Measurements from ENCODE around the gene SUCNR1. TPM values are rescaled to one million over a fixed set of nuclear protein-coding genes. Genes with fewer than 3 reads are reported as not detected.

Gene SUCNR1
- total and polyA plus RNA-seq, 2 of the 13 experiments (the other 11 are each of a cell fraction or from before 2014, with no cell fraction given) = 0.03 TPM; not detected in 1

GRCh38 chr3:151901644-151902285 is 28.3 kb downstream of the SUCNR1 start:
- H3K79me2 ChIP-seq (ENCODE audit: insufficient read depth, low read length) = no peaks in the 10 kb centered on the region
- H2AFZ ChIP-seq (ENCODE audit: low read length) = no peak overlapping the region
- ChIA-PET POLR2A (no interaction called here), CTCF (ENCODE audit: low intra/inter-chr PET ratio, low total read pairs) (no interaction called here)
- DNase-seq (ENCODE audit: low spot score) = no peak
- no peaks in the 10 kb centered on the region for H3K9me3 ChIP-seq (ENCODE audit: low read length)
- H3K4me3 ChIP-seq (replicated peaks in 1 of 3; ENCODE audit: insufficient read depth in 1 of 3, low read depth in 2 of 3, low read length in 3 of 3) = no peak overlapping the region
- no TSS peak for BruUV-seq (replicated peaks)
- no peak overlapping the region for H3K27ac ChIP-seq (ENCODE audit: extremely low read length, insufficient read depth, low read length)
- no peaks in the 10 kb centered on the region for H3K27me3 ChIP-seq (ENCODE audit: control insufficient read depth in 1 of 2, insufficient read depth in 2 of 2, low read length in 2 of 2)
- ATAC-seq = no peak
- no peak for FAIRE-seq
- H3K4me2 ChIP-seq (ENCODE audit: low read depth, low read length) = no peak overlapping the region
- WGBS (ENCODE audit: low lambda C conversion rate) = 0% methylated on average over 3 of the region's 3 CpGs
- no peaks in the 10 kb centered on the region for H3K4me1 ChIP-seq (ENCODE audit: insufficient read depth, low read length)
- intact Hi-C loops (cut with micrococcal nuclease; ENCODE audit: unreplicated experiment) = no loop called here
- no peaks in the 10 kb centered on the region for H3K36me3 ChIP-seq (replicated peaks in 1 of 2; ENCODE audit: control insufficient read depth in 1 of 2, insufficient read depth in 2 of 2, low read length in 2 of 2)
- in situ Hi-C loops (cut with HindIII; ENCODE audit: extremely low pct_ligation_motif_present, low pct_unique_long_range_greater_than_20kb) = no loop called here
- H3K9ac ChIP-seq (ENCODE audit: insufficient read depth, low read depth, low read length) = no peak overlapping the region
- H4K20me1 ChIP-seq (ENCODE audit: insufficient read depth, low read length) = no peaks in the 10 kb centered on the region
- TF ChIP-seq ZBTB34 (CRISPR knock-in tag; IDR thresholded peaks at IDR 0.05) (no peak), SRSF1 (optimal IDR thresholded peaks at IDR 0.05; ENCODE audit: low read depth, low read length) (no peak), SOX13 (IDR thresholded peaks at IDR 0.05) (no peak), SOX13 (CRISPR knock-in tag; conservative IDR thresholded peaks at IDR 0.05 in 1 of 2, IDR thresholded peaks at IDR 0.05 in 1 of 2) (no peak), AGO1 (IDR thresholded peaks at IDR 0.05; ENCODE audit: low read depth, low read length, poor library complexity, severe bottlenecking) (no peak), ELF3 (CRISPR knock-in tag; IDR thresholded peaks at IDR 0.05) (no peak), ARID4A (CRISPR knock-in tag; IDR thresholded peaks at IDR 0.05; ENCODE audit: borderline replicate concordance) (no peak), ZBTB44 (CRISPR knock-in tag; IDR thresholded peaks at IDR 0.05) (no peak), SP1 (IDR thresholded peaks at IDR 0.05) (no peak), SP1 (CRISPR knock-in tag; IDR thresholded peaks at IDR 0.05) (no peak), PRDM4 (CRISPR knock-in tag; IDR thresholded peaks at IDR 0.05; ENCODE audit: borderline replicate concordance) (no peak), TFDP1 (CRISPR knock-in tag; IDR thresholded peaks at IDR 0.05; ENCODE audit: borderline replicate concordance) (no peak), ZNF124 (CRISPR knock-in tag; IDR thresholded peaks at IDR 0.05) (no peak)
